K562 (cell line): Measurements from ENCODE around the gene PHF1. TPM values are rescaled to one million over a fixed set of nuclear protein-coding genes. Genes with fewer than 3 reads are reported as not detected.

Experiments
- ATAC-seq: fragments of 200-7000 bp; cut with Tn5 transposase; 3 replicates; pipeline ENCODE4 v1.9.1; 2020; ENCODE audit warnings: moderate library complexity
- BruUV-seq: library from RNA; stranded (reverse); fragments of 400-500 nt; replicated peaks from 2 replicates; lab custom pipeline; 2021; lab: Mats Ljungman, UMichigan
- CTCF ChIA-PET: fragments of 300-600 bp; formaldehyde crosslinking; extraction: SDS; loops from one replicate; lab custom pipeline; 2021; ENCODE audit warnings: low intra/inter-chr PET ratio; lab: Yijun Ruan, JAX
- POLR2A ChIA-PET: fragments of 300-600, 350-650 bp; sonication (Branson Sonifier 250); formaldehyde crosslinking; extraction: SDS; loops from one replicate; lab custom pipeline; 2021; ENCODE audit warnings: antibody characterized with exemption, inconsistent platforms; lab: Yijun Ruan, JAX
- DNase-seq, 4 experiments: peaks; one replicate each; pipeline versions ENCODE4 v3.0.0 to v3.0.0-alpha.2; 2011 to 2018; ENCODE audit warnings: low spot score in 3 of 4, mixed read lengths in 3 of 4; ENCODE audit errors: extremely low read depth in 1 of 4
- FAIRE-seq: peaks from 2 replicates; lab custom pipeline; 2011; peaks lifted over from hg19 to GRCh38; lab: Jason Lieb, UNC
- H2AFZ ChIP-seq: 2 replicates; pipeline ENCODE4 v1.6.0; 2011; ENCODE audit warnings: low read depth, low read length, control low read depth, inconsistent platforms
- H3K27ac ChIP-seq: fragments of 200-600 bp; 3 replicates; pipeline ENCODE4 v1.8.0; 2011; ENCODE audit warnings: low read depth, mild to moderate bottlenecking, control low read depth, inconsistent platforms, low read length, moderate library complexity, mixed read lengths; ENCODE audit errors: extremely low read depth
- H3K27me3 ChIP-seq, 2 experiments: fragments of 300-600 bp in 1 of 2; 2 replicates in 1 of 2; 3 replicates in 1 of 2; pipeline versions ENCODE4 v1.6.0 to v1.8.0; 2011; ENCODE audit warnings: inconsistent platforms in 2 of 2, low read length in 2 of 2, mild to moderate bottlenecking in 1 of 2, mixed read lengths in 1 of 2, moderate library complexity in 1 of 2; ENCODE audit not compliant: control insufficient read depth in 2 of 2, insufficient read depth in 2 of 2
- H3K36me3 ChIP-seq: fragments of 300-600 bp; 3 replicates; pipeline ENCODE4 v1.8.0; 2011; ENCODE audit warnings: mild to moderate bottlenecking, low read length, inconsistent platforms; ENCODE audit not compliant: control insufficient read depth, insufficient read depth
- H3K4me1 ChIP-seq, 2 experiments: fragments of 200-600 bp in 1 of 2; replicated peaks in 1 of 2; 2 replicates in 1 of 2; 3 replicates in 1 of 2; pipeline versions ENCODE4 v1.5.1 to v1.8.0; 2011; ENCODE audit warnings: inconsistent platforms in 2 of 2, low read length in 2 of 2, mild to moderate bottlenecking in 1 of 2, mixed read lengths in 1 of 2, moderate library complexity in 1 of 2; ENCODE audit not compliant: control insufficient read depth in 2 of 2, insufficient read depth in 2 of 2
- H3K4me2 ChIP-seq: 2 replicates; pipeline ENCODE4 v1.6.1; 2011; ENCODE audit warnings: low read length, control low read depth, inconsistent platforms, mixed read lengths; ENCODE audit not compliant: insufficient read depth
- H3K4me3 ChIP-seq: fragments of 200-600 bp; sonication (generic), shearing (Covaris generic); 2 replicates; pipeline ENCODE4 v1.5.1; 2016; ENCODE audit warnings: control low read depth, inconsistent platforms
- H3K79me2 ChIP-seq: fragments of 200-600 bp; 3 replicates; pipeline ENCODE4 v1.8.0; 2011; ENCODE audit warnings: low read length, inconsistent platforms; ENCODE audit not compliant: control insufficient read depth, insufficient read depth
- H3K9ac ChIP-seq, 2 experiments: 2 replicates each; pipeline versions ENCODE4 v1.6.0 to v1.6.1; 2011; ENCODE audit warnings: low read depth in 2 of 2, low read length in 2 of 2, control low read depth in 1 of 2, inconsistent platforms in 1 of 2, mild to moderate bottlenecking in 1 of 2, mixed read lengths in 1 of 2; ENCODE audit not compliant: insufficient read depth in 1 of 2
- H3K9me1 ChIP-seq: one replicate; pipeline ENCODE4 v1.6.0; 2011; ENCODE audit warnings: inconsistent platforms, mild to moderate bottlenecking, low read length, moderate library complexity; ENCODE audit not compliant: control insufficient read depth, insufficient read depth
- H3K9me3 ChIP-seq: replicated peaks from 2 replicates; pipeline ENCODE4 v1.5.1; 2011; ENCODE audit warnings: low read depth, low read length, inconsistent platforms; ENCODE audit not compliant: control insufficient read depth, insufficient read depth
- H4K20me1 ChIP-seq: replicated peaks from 2 replicates; pipeline ENCODE4 v1.6.1; 2011; ENCODE audit warnings: low read length, inconsistent platforms, mixed read lengths; ENCODE audit not compliant: control insufficient read depth, insufficient read depth
- ARID3A ChIP-seq: IDR thresholded peaks from 2 replicates; pipeline ENCODE4 v1.6.1; 2012; ENCODE audit warnings: low read depth, low read length, improper control_type of control experiment, borderline replicate concordance
- CEBPG ChIP-seq, 3 experiments: fragments of 200-800 bp in 1 of 3; sonication (Bioruptor generic) in 1 of 3; sonication (generic) in 1 of 3; formaldehyde crosslinking in 1 of 3; IDR thresholded peaks in 2 of 3; conservative IDR thresholded peaks in 1 of 3; 2 replicates each; pipeline versions ENCODE4 v1.6.1 to v1.8.0; 2016 to 2022; ENCODE audit warnings: missing compliant biosample characterization in 2 of 3, missing genetic modification characterization in 2 of 3, mild to moderate bottlenecking in 1 of 3, missing genetic modification reagents in 1 of 3
- CREB1 ChIP-seq, 2 experiments: sonication (generic) in 1 of 2; formaldehyde crosslinking in 1 of 2; IDR thresholded peaks; 2 replicates each; pipeline versions ENCODE4 v1.6.1 to v1.8.0; 2012 to 2022; ENCODE audit warnings: inconsistent platforms in 1 of 2, mild to moderate bottlenecking in 1 of 2, missing genetic modification reagents in 1 of 2, moderate library complexity in 1 of 2
- FOSL1 ChIP-seq: fragments of 200-800 bp; sonication (Bioruptor generic); conservative IDR thresholded peaks from 2 replicates; pipeline ENCODE4 v1.6.1; 2016; ENCODE audit warnings: missing genetic modification characterization, missing compliant biosample characterization
- HLTF ChIP-seq: fragments of 450-650 bp; IDR thresholded peaks from 2 replicates; pipeline ENCODE4 v1.6.1; 2016
- MAFF ChIP-seq: IDR thresholded peaks from 2 replicates; pipeline ENCODE4 v1.6.1; 2012; ENCODE audit warnings: low read length, improper control_type of control experiment
- NCOA1 ChIP-seq: fragments of 450-650 bp; IDR thresholded peaks from 2 replicates; pipeline ENCODE4 v1.6.1; 2016; ENCODE audit warnings: low read depth
- NR2C2 ChIP-seq, 2 experiments: fragments of 200-800 bp in 1 of 2; sonication (Bioruptor generic) in 1 of 2; sonication (generic) in 1 of 2; formaldehyde crosslinking in 1 of 2; IDR thresholded peaks; 2 replicates each; pipeline versions ENCODE4 v1.6.1 to v1.8.0; 2016 to 2022; ENCODE audit warnings: mild to moderate bottlenecking in 1 of 2, missing compliant biosample characterization in 1 of 2, missing genetic modification characterization in 1 of 2, missing genetic modification reagents in 1 of 2
- NUFIP1 ChIP-seq: fragments of 450-650 bp; IDR thresholded peaks from 2 replicates; pipeline ENCODE4 v1.6.1; 2018; ENCODE audit not compliant: partially characterized antibody
- PHF21A ChIP-seq: fragments of 450-650 bp; IDR thresholded peaks from 2 replicates; pipeline ENCODE4 v1.6.1; 2017; ENCODE audit warnings: low read depth, borderline replicate concordance
- RBM15 ChIP-seq: fragments of 200-400 bp; formaldehyde crosslinking; IDR thresholded peaks from 2 replicates; pipeline ENCODE4 v1.6.1; 2018; ENCODE audit warnings: mild to moderate bottlenecking, low read length, moderate library complexity; ENCODE audit not compliant: insufficient read depth
- TAL1 ChIP-seq: fragments of 450-650 bp; IDR thresholded peaks from 2 replicates; pipeline ENCODE4 v1.6.1; 2016; ENCODE audit warnings: mild to moderate bottlenecking
- TCF7L2 ChIP-seq: fragments of 150-350 bp; IDR thresholded peaks from 2 replicates; pipeline ENCODE4 v1.6.1; 2016; ENCODE audit warnings: low read depth, mild to moderate bottlenecking, low read length, moderate library complexity
- USF2 ChIP-seq: sonication (generic); formaldehyde crosslinking; IDR thresholded peaks from 2 replicates; pipeline ENCODE4 v1.5.0; 2020; ENCODE audit warnings: missing genetic modification reagents
- ZNF444 ChIP-seq: fragments of 250-450 bp; sonication (Bioruptor Pico); IDR thresholded peaks from 2 replicates; pipeline ENCODE4 v1.4.0; 2020; ENCODE audit warnings: mild to moderate bottlenecking, moderate library complexity
- ZNF830 ChIP-seq: fragments of 250-450 bp; sonication (Bioruptor Pico); IDR thresholded peaks from 2 replicates; pipeline ENCODE4 v1.5.0; 2021; ENCODE audit warnings: mild to moderate bottlenecking
- ZSCAN29 ChIP-seq: fragments of 450-650 bp; IDR thresholded peaks from 2 replicates; pipeline ENCODE4 v1.6.1; 2017
- WGBS: fragments of 100-300 bp; shearing (Covaris generic); methylation state at CpG from one replicate; pipeline ENCODE4 v1.1.6; 2016; ENCODE audit warnings: low coverage, mixed read lengths; ENCODE audit not compliant: insufficient coverage; ENCODE audit errors: missing lambda C conversion rate; 5-methylcytosine and 5-hydroxymethylcytosine counted together
- in situ Hi-C: fragments of 300-500 bp; cut with MboI; formaldehyde crosslinking; loops from 4 replicates; pipeline ENCODE4 v1.15.0; 2018; ENCODE audit warnings: inconsistent platforms, mixed read lengths
- intact Hi-C: fragments of 100-400 bp; cut with micrococcal nuclease; formaldehyde crosslinking; loops from 2 replicates; pipeline ENCODE4 v1.14.2; 2022
- polyA plus RNA-seq, 8 experiments: library from polyadenylated mRNA; depleted of rRNA in 4 of 8; stranded (reverse) in 5 of 8; unstranded in 3 of 8; fragments of >200 nt; fragmentation: Nextera tagmentation in 2 of 8; fragmentation: Illumina TruSeq in 1 of 8; extraction: Ambion mirVana in 2 of 8; extraction: Trizol in 1 of 8; gene quantifications; 2 replicates each; pipeline versions ENCODE4 v1.2.1 to v1.2.3, GENCODE V29; 2011 to 2014; ENCODE audit warnings: inconsistent platforms in 1 of 8, missing spikeins in 1 of 8
- total RNA-seq, 7 experiments: library from RNA; depleted of rRNA in 6 of 7; stranded (reverse); fragments of >200 nt in 6 of 7; fragmentation: Illumina TruSeq in 2 of 7; extraction: Trizol in 2 of 7; gene quantifications; 2 replicates each; pipeline versions ENCODE4 v1.2.1 to v1.2.3, GENCODE V29; 2011 to 2021; ENCODE audit warnings: low replicate concordance in 1 of 7

The PHF1 gene
- total and polyA plus RNA-seq, 9 of the 15 experiments (the other 6 are each of a cell fraction or from before 2014, with no cell fraction given), result 3.7 to 64.2 (median 33.7) TPM

GRCh38 chr6:33431880-33432541 lies 21.2 kb downstream of the PHF1 start (continued):
- TF ChIP-seq ARID3A (no peak), ZNF830 (CRISPR knock-in tag) (no peak), NUFIP1 (no peak), ZNF444 (no peak)

GRCh38 chr6:33432546-33432945 lies 21.7 kb downstream of the PHF1 start:
- Histone ChIP-seq H2AFZ (no peak overlapping the region), H3K36me3 (peaks cover 24% of the 10 kb centered on the region; the same call in 2 of the 3 replicates), H3K27ac (no peak overlapping the region), H3K9me1 (no peaks in the 10 kb centered on the region), H3K79me2 (peaks cover 33% of the 10 kb centered on the region), H3K4me2 (no peak overlapping the region), H4K20me1 (no peaks in the 10 kb centered on the region; the same call in 1 of the 2 replicates), H3K27me3 (no peaks in the 10 kb centered on the region), H3K9me3 (no peaks in the 10 kb centered on the region), H3K4me3 (no peak overlapping the region), H3K4me1 (peaks cover 36 to 48% of the 10 kb centered on the region in 2 experiments), H3K9ac (peak overlapping the region in 1 of 2 experiments; percentile 47; a peak in 1 of 4 replicates)
- intact Hi-C loops (no loop called here), in situ Hi-C loops (no loop called here)
- BruUV-seq, result no TSS peak
- CTCF ChIA-PET, result no interaction called here
- FAIRE-seq, result no peak
- DNase-seq, result no peak
- 88% methylated on average over 9 of the region's 10 CpGs for WGBS
- POLR2A ChIA-PET, result interaction anchor here (0.5 to 2.7 kb wide), 2 partner anchors 8 to 22 kb away, joined by 3 to 14 read pairs; partner anchors contain the start of gene ZBTB9
- no peak for ATAC-seq
- TF ChIP-seq NR2C2 (CRISPR knock-in tag; IDR thresholded peaks at IDR 0.05) (no peak), NR2C2 (tag; IDR thresholded peaks at IDR 0.05) (no peak), RBM15 (no peak), TAL1 (no peak), ZSCAN29 (no peak), PHF21A (no peak), CREB1 (IDR thresholded peaks at IDR 0.05) (no peak), CREB1 (CRISPR knock-in tag; IDR thresholded peaks at IDR 0.05) (no peak), CEBPG (CRISPR knock-in tag; IDR thresholded peaks at IDR 0.05) (no peak), CEBPG (tag; conservative IDR thresholded peaks at IDR 0.05 in 1 of 2, IDR thresholded peaks at IDR 0.05 in 1 of 2) (no peak), HLTF (no peak), USF2 (CRISPR knock-in tag) (no peak), TCF7L2 (no peak), FOSL1 (tag) (no peak), NCOA1 (no peak), MAFF (no peak)
